HG03064 (cell line): ENCODE data around the gene KRT37.

Experiments
- ATAC-seq: cut with Tn5 transposase; IDR thresholded peaks from one replicate; pipeline ENCODE4 v1.9.1; 2021; ENCODE audit warnings: low read depth; ENCODE audit not compliant: unreplicated experiment

KRT37 gene

DNA sequence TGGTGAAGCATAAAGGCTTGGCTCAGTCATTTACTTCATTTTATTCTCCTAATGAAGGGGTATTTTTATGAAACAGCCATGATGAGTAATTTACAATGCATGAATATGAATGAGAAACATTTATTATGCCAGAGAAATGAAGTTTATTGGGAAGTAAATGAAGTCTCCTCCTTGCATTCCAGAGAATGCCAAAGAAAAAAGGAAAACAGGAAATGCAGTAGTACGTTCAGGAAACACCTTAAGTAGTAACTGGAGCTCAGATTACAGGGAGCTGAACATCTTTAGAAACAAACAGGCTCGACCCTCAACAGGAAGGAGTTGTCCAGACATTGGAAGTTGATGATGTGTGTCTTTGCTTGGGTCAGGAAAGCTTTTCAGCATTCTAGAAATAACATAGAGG lies 46.8 kb downstream of the KRT37 start:
- ATAC-seq, result no peak
